GM21423 (cell line): ENCODE data around the gene LTBP4.
"Not testable (repeated sequence)": the region's sequence is repeated elsewhere in the genome, so short reads cannot be mapped to it uniquely, and the experiment has no call there.

ENCODE experiments used
- ATAC-seq: cut with Tn5 transposase; IDR thresholded peaks from one replicate; pipeline ENCODE4 v1.9.1; 2021; ENCODE audit warnings: mild to moderate bottlenecking, moderate library complexity; ENCODE audit not compliant: unreplicated experiment

The LTBP4 gene, protein sequence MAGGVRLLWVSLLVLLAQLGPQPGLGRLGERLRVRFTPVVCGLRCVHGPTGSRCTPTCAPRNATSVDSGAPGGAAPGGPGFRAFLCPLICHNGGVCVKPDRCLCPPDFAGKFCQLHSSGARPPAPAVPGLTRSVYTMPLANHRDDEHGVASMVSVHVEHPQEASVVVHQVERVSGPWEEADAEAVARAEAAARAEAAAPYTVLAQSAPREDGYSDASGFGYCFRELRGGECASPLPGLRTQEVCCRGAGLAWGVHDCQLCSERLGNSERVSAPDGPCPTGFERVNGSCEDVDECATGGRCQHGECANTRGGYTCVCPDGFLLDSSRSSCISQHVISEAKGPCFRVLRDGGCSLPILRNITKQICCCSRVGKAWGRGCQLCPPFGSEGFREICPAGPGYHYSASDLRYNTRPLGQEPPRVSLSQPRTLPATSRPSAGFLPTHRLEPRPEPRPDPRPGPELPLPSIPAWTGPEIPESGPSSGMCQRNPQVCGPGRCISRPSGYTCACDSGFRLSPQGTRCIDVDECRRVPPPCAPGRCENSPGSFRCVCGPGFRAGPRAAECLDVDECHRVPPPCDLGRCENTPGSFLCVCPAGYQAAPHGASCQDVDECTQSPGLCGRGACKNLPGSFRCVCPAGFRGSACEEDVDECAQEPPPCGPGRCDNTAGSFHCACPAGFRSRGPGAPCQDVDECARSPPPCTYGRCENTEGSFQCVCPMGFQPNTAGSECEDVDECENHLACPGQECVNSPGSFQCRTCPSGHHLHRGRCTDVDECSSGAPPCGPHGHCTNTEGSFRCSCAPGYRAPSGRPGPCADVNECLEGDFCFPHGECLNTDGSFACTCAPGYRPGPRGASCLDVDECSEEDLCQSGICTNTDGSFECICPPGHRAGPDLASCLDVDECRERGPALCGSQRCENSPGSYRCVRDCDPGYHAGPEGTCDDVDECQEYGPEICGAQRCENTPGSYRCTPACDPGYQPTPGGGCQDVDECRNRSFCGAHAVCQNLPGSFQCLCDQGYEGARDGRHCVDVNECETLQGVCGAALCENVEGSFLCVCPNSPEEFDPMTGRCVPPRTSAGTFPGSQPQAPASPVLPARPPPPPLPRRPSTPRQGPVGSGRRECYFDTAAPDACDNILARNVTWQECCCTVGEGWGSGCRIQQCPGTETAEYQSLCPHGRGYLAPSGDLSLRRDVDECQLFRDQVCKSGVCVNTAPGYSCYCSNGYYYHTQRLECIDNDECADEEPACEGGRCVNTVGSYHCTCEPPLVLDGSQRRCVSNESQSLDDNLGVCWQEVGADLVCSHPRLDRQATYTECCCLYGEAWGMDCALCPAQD (N-terminal part only)

DNA sequence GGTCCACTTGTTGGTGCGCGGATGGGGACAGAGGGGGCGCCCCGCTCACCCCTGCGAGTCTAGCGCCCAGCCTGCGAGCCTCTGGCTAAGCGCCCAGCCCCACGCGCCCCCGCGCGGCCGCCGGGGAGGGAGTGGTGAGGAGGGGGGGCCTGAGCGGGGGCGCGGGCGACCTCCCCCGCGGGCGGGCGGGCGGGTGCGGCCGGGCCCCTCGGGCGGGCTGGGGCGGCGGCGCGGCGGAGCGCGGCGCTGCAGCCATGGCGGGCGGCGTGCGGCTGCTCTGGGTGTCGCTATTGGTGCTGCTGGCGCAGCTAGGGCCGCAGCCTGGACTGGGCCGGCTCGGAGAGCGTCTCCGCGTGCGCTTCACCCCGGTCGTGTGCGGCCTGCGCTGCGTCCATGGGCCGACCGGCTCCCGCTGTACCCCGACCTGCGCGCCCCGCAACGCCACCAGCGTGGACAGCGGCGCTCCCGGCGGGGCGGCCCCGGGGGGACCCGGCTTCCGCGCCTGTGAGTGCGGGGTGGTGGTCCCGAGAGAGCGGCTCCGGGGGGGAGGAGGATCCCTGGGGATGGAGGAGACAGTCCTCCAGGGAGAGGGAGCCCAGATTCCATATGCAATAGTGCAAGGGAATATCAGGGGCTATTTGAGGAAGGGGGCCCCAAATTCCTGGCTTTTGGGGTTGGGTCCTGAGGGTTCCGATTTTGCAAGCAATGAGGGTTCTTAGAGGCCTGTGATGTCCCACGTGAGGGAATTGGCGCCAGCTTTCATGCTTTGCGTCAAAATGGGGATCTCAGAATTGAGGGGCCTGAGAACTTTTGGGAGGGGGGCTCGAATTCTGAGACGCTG, at the start of gene LTBP4:
TSS of gene LTBP4 (plus strand) at position 236 of the 841 bp plus-strand sequence. CDS start at position 255, 19 bp downstream.
- no peak for ATAC-seq

DNA sequence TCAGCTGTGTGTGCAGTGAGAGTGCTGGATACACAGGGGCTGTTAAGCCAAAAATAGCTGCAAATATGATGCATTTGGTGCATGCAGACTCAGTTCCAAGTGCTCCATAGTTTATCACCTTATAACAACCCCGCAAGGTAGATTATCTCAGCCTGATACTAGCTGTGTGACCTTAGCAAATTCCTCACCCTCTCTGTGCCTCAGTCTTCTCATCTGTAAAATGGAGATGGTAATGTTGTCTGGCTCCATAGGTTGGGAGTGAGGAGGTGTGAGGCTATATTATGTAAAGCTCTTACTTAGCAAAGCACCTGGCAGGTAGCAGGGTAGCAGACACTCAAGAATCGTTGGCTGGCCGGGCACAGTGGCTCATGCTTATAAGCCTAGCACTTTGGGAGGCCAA, 48.3 kb upstream of the LTBP4 start:
- ATAC-seq, result no peak

GRCh38 chr19:40553885-40554857, 47.0 kb upstream of the LTBP4 start:
- ATAC-seq, result no peak

DNA sequence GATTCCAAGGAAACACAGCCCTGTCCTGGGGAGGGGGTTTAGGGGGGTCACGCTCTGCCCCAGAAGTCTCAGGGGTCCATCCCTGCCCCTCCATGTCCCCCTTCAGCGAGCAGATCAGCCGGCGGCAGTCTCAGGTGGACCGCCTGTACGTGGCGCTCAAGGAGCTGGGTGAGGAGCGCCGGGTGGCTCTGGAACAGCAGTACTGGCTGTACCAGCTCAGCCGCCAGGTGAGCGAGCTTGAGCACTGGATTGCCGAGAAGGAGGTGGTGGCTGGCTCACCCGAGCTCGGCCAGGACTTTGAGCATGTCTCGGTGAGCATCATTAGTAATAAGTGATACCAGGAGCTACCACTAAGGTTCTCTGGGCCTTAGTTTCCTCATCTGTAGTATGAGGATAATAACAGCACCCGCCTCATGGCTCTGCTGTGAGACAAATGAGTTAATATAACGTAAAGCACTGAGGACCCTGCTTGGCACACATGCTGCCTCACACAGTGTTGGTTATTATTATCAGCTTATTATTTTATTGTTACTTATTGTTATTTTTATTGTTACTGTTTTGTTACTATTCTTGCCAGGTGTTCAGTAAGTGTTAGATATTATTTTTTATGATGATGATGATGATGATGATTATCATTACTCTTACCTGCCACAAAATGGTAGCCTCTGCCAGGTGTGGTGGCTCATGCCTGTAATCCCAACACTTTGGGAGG, 45.0 kb upstream of the LTBP4 start:
- ATAC-seq, result no peak

DNA sequence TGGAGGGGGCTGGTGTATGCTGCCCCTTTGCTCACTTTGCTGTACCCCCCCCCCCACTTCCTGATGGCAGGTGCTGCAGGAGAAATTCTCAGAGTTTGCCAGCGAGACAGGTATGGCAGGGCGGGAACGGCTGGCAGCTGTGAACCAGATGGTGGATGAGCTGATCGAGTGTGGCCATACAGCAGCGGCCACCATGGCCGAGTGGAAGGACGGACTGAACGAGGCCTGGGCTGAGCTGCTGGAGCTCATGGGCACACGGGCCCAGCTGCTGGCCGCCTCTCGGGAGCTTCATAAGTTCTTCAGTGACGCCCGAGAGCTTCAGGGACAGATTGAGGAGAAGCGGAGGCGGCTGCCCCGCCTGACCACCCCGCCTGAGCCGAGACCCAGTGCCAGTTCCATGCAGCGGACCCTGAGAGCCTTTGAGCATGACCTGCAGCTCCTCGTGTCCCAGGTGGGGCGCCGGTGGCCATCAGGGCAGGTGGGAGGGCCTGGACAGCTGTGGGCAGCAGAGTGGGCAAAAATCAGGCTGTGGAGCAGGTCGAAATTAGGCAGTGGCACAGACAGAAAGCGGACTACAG, 44.1 kb upstream of the LTBP4 start:
- no peak for ATAC-seq

- ATAC-seq, result no peak
Measured at GRCh38 chr19:40559394-40559793, 41.8 kb upstream of the LTBP4 start.

GRCh38 chr19:40560092-40560507, 41.1 kb upstream of the LTBP4 start:
- ATAC-seq, result no peak

DNA sequence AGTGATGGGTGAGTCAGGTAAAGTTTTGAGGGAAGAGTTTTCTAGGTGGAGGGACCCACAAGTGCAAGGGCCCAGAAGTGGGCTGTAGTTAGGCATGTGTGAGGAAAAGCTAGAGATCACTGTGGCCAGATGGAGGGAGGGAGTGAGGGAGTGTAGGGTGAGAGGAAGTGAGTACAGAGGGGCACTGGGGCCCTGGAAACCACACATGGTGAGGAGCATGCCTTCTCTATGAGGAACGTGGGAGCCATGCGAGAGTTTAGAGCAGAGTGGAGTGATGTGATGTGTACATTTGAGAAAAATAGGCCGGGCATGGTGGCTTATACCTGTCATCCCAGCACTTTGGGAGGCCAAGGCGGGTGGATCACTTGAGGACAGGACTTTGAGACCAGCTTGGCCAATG, 39.2 kb upstream of the LTBP4 start:
- ATAC-seq, result no peak

DNA sequence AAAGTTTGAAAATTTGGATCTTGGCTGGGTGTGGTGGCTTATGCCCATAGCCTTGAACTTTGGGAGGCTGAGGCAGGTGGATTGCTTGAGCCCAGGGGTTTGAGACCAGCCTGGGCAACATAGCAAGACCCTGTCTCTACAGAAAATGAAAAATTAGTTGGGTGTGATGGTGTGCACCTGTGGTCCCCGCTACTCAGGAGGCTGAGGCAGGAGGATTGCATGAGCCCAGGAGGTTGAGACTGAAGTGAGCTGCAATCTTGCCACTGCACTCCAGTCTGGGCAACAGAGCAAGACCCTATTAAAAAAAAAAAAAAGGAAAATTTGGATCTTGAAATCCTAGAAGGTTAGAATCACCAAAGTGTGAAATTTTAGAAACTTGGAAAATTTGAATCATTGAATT, 36.6 kb upstream of the LTBP4 start:
- ATAC-seq, result not testable (repeated sequence)

DNA sequence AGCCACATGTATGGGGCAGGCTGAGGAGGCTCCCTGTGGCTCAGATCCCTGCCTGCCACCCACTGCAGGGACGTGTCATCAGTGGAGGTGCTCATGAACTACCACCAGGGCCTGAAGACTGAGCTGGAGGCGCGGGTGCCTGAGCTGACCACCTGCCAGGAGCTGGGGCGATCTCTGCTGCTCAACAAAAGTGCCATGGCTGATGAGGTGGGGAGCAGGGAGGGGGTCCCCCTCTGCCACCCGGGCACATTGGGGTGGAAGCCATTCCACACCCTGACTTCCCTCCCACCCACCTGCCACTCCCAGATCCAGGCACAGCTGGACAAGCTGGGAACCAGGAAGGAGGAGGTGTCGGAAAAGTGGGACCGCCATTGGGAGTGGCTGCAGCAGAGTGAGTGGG, 35.8 kb upstream of the LTBP4 start:
- ATAC-seq, result no peak

DNA sequence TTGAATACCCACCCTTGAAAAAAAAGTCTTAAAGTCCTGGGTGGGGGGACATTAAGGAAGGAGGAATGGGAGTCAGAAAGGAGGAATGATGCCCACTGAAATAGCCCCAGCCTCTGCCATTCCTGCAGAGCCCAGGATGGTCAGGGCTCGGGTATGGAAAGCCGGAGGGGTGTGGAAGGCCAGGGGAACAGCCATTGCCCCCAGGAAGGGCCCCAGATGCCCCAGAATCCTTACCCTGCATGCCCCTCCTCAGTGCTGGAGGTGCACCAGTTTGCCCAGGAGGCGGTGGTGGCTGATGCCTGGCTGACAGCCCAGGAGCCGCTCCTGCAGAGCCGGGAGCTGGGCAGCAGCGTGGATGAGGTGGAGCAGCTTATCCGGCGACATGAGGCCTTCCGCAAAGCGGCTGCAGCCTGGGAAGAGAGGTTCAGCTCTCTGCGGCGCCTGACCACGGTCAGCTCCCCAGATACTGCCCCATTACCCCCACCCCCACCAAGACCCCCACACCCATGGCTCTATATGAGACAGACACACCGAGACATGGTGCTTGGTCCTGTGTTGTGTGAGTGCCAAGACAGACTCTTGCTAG, 35.2 kb upstream of the LTBP4 start:
- no peak for ATAC-seq

- no peak for ATAC-seq
Measured at GRCh38 chr19:40567040-40567749, 34.0 kb upstream of the LTBP4 start.

- no peak for ATAC-seq
Measured at GRCh38 chr19:40567750-40568494, 33.2 kb upstream of the LTBP4 start.

DNA sequence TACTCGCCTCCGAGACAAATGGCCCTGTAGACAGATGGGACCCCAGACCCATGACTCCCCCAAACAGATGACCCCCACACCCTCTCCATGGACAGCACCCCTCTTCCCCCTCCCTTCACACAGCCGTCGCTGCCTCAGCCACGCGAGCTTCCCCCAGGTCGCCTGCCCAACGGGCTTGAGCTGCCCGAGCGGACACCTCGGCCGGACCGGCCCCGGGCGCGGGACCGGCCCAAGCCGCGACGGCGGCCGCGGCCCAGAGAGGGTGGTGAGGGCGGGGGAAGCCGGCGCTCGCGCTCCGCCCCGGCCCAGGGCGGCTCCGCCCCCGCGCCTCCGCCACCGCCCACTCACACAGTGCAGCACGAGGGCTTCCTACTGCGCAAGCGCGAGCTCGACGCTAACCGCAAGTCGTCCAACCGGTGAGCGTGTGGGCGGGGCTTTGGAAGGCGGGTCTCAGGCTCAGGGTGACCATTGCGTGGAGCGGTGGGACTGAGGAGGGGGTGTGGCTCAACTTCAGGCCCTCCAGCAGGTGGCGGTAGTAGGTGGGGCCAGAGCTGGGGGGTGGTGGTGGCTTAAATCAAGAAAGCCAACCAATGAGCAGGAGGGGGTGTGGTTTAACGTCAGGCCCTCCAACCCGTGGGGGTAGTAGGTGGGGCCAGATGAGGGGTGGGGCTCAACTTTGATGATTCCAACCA, 30.7 kb upstream of the LTBP4 start:
- ATAC-seq, result peak; percentile 83

- no peak for ATAC-seq
Measured at GRCh38 chr19:40571005-40571318, 30.2 kb upstream of the LTBP4 start.
